ENCODE data around the gene LRRC17. TPM values are rescaled to one million over a fixed set of nuclear protein-coding genes. Genes with fewer than 3 reads are reported as not detected.

LRRC17 gene
- total and polyA plus RNA-seq, 9 of the 15 experiments (the other 6 are each of a cell fraction or from before 2014, with no cell fraction given): 0.03 to 0.18 (median 0.12) TPM; not detected in 5

DNA sequence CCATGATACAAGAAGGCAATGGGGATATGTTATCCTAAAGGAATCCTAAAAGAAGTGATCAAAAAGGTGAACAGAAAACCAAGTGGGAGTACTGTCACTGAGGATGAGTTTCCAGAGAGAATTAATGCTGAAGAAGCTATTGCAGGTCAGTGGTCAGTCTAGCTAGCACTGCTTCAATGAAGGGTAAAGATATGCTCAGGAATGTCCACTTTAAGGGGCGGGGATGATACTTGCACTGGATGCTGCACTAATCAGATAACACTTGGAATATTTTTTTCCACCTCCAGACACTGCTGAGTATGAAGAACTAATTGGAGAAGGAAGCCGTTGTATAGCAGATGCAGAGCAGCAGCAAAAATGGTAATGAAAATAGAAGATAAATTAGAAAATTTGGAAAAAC, 75.3 kb downstream of the LRRC17 start (continued):
- TF ChIP-seq ZNF354B (CRISPR knock-in tag; IDR thresholded peaks at IDR 0.05) (no peak), KLF13 (tag; IDR thresholded peaks at IDR 0.05; ENCODE audit: borderline replicate concordance, low read depth) (peak; percentile 20; the same call in 1 of the 2 replicates), PHTF2 (CRISPR knock-in tag; IDR thresholded peaks at IDR 0.05) (no peak), RFX5 (IDR thresholded peaks at IDR 0.05; ENCODE audit: low read depth, low read length) (no peak), ZBTB8A (IDR thresholded peaks at IDR 0.05; ENCODE audit: partially characterized antibody) (no peak), ETS2 (tag; IDR thresholded peaks at IDR 0.05; ENCODE audit: borderline replicate concordance, poor library complexity, severe bottlenecking) (no peak), ZNF197 (CRISPR knock-in tag; IDR thresholded peaks at IDR 0.05; ENCODE audit: low read depth) (no peak), ETV6 (IDR thresholded peaks at IDR 0.05; ENCODE audit: borderline replicate concordance in 1 of 2, low read depth in 2 of 2, low read length in 1 of 2) (no peak), ETV6 (CRISPR knock-in tag; IDR thresholded peaks at IDR 0.05; ENCODE audit: borderline replicate concordance) (no peak), ZNF121 (CRISPR knock-in tag; conservative IDR thresholded peaks at IDR 0.05) (no peak), PHF8 (IDR thresholded peaks at IDR 0.05; ENCODE audit: borderline replicate concordance, low read length) (no peak), MECOM (CRISPR knock-in tag; IDR thresholded peaks at IDR 0.05) (no peak), MED1 (CRISPR knock-in tag; IDR thresholded peaks at IDR 0.05; ENCODE audit: borderline replicate concordance) (no peak), ZNF589 (CRISPR knock-in tag; IDR thresholded peaks at IDR 0.05; ENCODE audit: low read depth) (no peak), TAL1 (IDR thresholded peaks at IDR 0.05) (no peak; the same call in 1 of the 2 replicates), NRF1 (conservative IDR thresholded peaks at IDR 0.05 in 1 of 2, IDR thresholded peaks at IDR 0.05 in 1 of 2) (peak; percentile 48 to 58; a peak in 3 of 4 replicates), ZNF584 (CRISPR knock-in tag; IDR thresholded peaks at IDR 0.05; ENCODE audit: low read depth) (no peak), ZNF780A (CRISPR knock-in tag; IDR thresholded peaks at IDR 0.05) (no peak)
- TF ChIP-seq, protein P1, sequence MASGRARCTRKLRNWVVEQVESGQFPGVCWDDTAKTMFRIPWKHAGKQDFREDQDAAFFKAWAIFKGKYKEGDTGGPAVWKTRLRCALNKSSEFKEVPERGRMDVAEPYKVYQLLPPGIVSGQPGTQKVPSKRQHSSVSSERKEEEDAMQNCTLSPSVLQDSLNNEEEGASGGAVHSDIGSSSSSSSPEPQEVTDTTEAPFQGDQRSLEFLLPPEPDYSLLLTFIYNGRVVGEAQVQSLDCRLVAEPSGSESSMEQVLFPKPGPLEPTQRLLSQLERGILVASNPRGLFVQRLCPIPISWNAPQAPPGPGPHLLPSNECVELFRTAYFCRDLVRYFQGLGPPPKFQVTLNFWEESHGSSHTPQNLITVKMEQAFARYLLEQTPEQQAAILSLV (tag; IDR thresholded peaks at IDR 0.05): no peak
- TF ChIP-seq, protein P2, sequence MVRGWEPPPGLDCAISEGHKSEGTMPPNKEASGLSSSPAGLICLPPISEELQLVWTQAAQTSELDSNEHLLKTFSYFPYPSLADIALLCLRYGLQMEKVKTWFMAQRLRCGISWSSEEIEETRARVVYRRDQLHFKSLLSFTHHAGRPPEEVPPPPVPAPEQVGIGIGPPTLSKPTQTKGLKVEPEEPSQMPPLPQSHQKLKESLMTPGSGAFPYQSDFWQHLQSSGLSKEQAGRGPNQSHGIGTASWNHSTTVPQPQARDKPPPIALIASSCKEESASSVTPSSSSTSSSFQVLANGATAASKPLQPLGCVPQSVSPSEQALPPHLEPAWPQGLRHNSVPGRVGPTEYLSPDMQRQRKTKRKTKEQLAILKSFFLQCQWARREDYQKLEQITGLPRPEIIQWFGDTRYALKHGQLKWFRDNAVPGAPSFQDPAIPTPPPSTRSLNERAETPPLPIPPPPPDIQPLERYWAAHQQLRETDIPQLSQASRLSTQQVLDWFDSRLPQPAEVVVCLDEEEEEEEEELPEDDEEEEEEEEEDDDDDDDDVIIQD (CRISPR knock-in tag; IDR thresholded peaks at IDR 0.05): no peak
- TF ChIP-seq, protein P3, sequence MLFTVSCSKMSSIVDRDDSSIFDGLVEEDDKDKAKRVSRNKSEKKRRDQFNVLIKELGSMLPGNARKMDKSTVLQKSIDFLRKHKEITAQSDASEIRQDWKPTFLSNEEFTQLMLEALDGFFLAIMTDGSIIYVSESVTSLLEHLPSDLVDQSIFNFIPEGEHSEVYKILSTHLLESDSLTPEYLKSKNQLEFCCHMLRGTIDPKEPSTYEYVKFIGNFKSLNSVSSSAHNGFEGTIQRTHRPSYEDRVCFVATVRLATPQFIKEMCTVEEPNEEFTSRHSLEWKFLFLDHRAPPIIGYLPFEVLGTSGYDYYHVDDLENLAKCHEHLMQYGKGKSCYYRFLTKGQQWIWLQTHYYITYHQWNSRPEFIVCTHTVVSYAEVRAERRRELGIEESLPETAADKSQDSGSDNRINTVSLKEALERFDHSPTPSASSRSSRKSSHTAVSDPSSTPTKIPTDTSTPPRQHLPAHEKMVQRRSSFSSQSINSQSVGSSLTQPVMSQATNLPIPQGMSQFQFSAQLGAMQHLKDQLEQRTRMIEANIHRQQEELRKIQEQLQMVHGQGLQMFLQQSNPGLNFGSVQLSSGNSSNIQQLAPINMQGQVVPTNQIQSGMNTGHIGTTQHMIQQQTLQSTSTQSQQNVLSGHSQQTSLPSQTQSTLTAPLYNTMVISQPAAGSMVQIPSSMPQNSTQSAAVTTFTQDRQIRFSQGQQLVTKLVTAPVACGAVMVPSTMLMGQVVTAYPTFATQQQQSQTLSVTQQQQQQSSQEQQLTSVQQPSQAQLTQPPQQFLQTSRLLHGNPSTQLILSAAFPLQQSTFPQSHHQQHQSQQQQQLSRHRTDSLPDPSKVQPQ (CRISPR knock-in tag; IDR thresholded peaks at IDR 0.05; ENCODE audit: borderline replicate concordance): no peak
- TF ChIP-seq, protein P4, sequence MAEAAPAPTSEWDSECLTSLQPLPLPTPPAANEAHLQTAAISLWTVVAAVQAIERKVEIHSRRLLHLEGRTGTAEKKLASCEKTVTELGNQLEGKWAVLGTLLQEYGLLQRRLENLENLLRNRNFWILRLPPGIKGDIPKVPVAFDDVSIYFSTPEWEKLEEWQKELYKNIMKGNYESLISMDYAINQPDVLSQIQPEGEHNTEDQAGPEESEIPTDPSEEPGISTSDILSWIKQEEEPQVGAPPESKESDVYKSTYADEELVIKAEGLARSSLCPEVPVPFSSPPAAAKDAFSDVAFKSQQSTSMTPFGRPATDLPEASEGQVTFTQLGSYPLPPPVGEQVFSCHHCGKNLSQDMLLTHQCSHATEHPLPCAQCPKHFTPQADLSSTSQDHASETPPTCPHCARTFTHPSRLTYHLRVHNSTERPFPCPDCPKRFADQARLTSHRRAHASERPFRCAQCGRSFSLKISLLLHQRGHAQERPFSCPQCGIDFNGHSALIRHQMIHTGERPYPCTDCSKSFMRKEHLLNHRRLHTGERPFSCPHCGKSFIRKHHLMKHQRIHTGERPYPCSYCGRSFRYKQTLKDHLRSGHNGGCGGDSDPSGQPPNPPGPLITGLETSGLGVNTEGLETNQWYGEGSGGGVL (CRISPR knock-in tag; IDR thresholded peaks at IDR 0.05): no peak
